ES-I3 (cell line): ENCODE data around the gene MLLT1.

Experiments used
- H3K36me3 ChIP-seq: 2 replicates; pipeline ENCODE4 v1.6.1; 2013; ENCODE audit warnings: mild to moderate bottlenecking, low read length, control low read depth, moderate library complexity; ENCODE audit not compliant: insufficient read depth
- H3K4me1 ChIP-seq: 2 replicates; pipeline ENCODE4 v1.6.1; 2013; ENCODE audit warnings: mild to moderate bottlenecking, control low read depth, low read length; ENCODE audit not compliant: insufficient read depth
- H3K9ac ChIP-seq: 2 replicates; pipeline ENCODE4 v1.6.1; 2013; ENCODE audit warnings: low read depth, mild to moderate bottlenecking, low read length, moderate library complexity
- H3K9me3 ChIP-seq: 2 replicates; pipeline ENCODE4 v1.6.1; 2013; ENCODE audit warnings: mild to moderate bottlenecking, low read length, moderate library complexity; ENCODE audit not compliant: control insufficient read depth, insufficient read depth

The MLLT1 gene

DNA sequence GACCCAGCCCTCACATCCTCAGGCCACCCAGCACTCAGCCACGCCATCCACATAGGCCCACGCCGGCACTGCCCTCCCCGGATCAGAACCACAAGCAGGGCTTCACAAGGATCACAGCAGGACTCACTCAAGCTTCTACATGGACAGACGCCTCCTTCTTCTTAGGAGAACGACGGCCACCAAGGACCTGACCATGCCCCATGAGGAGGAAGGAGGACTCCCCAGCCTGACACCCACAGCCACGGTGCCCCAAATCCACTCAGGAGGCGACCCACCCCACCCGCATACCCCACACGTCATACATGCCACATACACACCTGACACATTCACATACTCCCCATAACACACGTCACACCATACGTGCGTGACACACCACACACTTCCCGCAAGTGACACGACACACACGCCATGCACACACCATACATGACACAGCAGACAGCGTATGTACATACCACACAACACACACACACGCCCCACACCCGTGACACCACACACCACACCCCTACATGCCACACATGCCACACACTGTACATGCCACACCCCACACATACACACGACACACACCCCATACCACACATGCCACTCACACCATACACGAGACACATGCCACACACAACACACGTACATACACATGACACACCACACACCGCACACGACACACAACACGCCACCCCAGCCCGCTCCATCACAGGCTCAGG is 50.4 kb downstream of the MLLT1 start:
- H3K4me1 ChIP-seq, result no peaks in the 10 kb centered on the region; the same call in 1 of the 2 replicates
- H3K9me3 ChIP-seq, result no peaks in the 10 kb centered on the region
- no peak overlapping the region for H3K9ac ChIP-seq
- no peaks in the 10 kb centered on the region for H3K36me3 ChIP-seq

DNA sequence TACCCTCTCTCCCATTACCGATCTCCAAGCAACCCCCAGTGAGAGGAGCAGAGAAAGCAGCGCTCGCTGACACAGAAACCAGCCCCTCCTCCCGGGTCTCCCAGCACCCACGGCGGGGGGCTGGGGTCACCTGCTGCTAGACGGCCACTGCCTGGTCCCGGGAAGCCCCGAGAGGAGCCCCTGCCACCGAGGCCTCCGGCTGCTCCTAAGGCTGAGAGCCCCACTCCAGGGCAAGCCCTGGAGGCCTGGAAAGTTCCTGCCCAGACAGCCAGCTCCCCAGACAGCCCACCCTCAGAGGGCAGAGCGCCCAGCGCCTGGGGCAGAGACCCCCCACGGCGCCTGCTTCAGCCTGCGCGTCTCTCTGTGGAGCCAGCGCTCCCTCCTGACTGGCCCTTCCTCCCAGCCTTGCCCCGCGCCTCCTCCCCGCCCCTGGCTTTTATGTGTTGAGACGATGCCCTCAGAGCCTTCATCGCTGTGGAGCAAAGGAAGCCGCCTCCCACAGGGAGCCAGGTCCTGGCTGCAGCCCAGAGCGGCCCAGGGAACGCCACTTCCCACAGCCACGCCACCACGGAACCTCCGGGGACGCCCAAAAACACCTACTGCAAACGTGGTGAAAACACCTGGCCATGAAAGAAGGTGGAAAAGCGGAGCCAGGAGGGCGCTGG is 51.1 kb downstream of the MLLT1 start:
- Histone ChIP-seq H3K4me1 (no peaks in the 10 kb centered on the region), H3K9ac (no peak overlapping the region), H3K36me3 (no peaks in the 10 kb centered on the region), H3K9me3 (no peaks in the 10 kb centered on the region)

DNA sequence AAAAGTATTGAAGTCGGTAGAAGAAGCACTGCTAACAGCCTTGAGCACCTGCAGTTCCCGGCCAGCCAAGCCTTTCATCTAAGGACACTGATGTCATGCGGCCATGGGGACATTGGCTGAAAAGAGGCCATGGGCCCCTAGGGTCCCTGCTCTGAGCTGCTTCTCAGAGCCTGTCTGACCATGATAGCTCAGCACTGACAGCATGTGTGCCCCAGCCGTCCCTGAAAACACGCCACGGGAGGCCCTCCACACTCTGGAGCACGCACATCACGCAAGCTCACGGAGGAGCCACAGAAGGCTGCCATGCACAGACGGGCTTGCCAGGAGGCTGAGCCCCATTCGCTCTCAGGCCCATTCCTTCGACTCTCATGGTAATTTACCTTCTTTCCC is 51.8 kb downstream of the MLLT1 start:
- Histone ChIP-seq H3K4me1 (no peaks in the 10 kb centered on the region), H3K9ac (no peak overlapping the region), H3K9me3 (no peaks in the 10 kb centered on the region), H3K36me3 (0 out of 2 replicates have a peak, but pooled peaks cover 2% of the 10 kb centered on the region)

DNA sequence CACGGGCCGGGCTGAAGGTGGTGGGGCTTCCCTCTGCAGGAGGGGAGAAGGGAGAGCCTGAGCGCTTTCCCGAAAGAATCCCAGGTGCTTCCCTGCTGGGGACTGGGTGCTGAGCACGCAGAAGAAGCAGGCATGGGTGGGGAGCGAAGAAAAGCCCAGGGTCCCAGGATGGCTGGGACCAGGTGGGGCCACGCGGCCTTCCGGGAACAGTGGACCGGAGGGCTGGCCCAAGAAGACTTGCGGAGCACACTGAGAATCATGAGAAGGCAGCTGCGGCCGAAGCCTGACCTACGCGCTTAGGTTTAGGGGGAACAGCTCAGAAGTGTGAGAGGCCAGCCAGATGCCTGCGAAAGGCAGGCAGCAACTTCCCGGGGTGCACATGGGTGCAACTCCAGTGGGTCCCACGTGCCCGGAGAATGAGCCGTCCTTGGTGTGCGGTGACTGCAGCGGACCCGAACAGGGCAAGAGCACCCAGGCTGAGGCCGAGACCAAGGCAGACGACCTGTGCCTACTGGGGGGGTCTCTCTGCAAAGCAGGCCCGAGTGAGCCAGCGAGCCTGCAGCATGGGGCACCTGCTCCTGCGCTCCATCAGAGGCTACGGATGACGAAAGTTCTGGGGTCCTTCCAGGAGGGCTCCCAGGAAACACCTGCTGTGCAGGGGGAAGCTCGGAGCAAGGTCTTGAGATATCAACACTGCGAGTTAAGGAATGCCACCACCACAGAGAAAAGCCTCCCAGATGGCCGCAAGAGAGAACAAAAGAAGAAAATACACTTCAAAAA is 52.4 kb downstream of the MLLT1 start:
- H3K36me3 ChIP-seq, result 0 out of 2 replicates have a peak, but pooled peaks cover 2% of the 10 kb centered on the region
- H3K4me1 ChIP-seq, result no peaks in the 10 kb centered on the region
- H3K9me3 ChIP-seq, result no peaks in the 10 kb centered on the region
- no peak overlapping the region for H3K9ac ChIP-seq

GRCh38 chr19:6226444-6227155 is 53.2 kb downstream of the MLLT1 start:
- Histone ChIP-seq H3K9me3 (no peaks in the 10 kb centered on the region), H3K36me3 (0 out of 2 replicates have a peak, but pooled peaks cover 2% of the 10 kb centered on the region), H3K4me1 (no peaks in the 10 kb centered on the region), H3K9ac (no peak overlapping the region)

DNA sequence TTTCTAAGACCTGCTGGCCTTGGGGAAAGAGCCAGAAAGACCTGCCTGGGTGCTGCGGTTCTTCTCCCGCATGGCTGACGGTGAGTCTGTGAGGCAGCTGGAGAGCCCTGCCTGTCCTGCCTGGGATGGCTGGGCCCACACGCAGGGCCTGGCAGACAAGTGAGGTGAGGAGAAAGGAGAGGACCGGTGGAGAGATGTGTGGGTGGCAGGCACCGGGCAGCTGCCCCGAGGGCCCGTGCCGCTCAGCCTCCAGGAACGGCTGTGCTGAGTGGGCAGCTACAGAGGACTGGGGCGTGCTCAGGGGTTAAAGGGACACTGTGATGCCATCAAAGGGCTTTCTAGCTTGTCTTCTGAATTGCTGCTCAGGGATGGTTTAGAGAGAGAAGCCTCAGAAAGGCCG is 53.8 kb downstream of the MLLT1 start:
- H3K4me1 ChIP-seq, result no peaks in the 10 kb centered on the region
- no peaks in the 10 kb centered on the region for H3K9me3 ChIP-seq
- no peak overlapping the region for H3K9ac ChIP-seq
- 0 out of 2 replicates have a peak, but pooled peaks cover 2% of the 10 kb centered on the region for H3K36me3 ChIP-seq

- 0 out of 2 replicates have a peak, but pooled peaks cover 2% of the 10 kb centered on the region for H3K36me3 ChIP-seq
- no peaks in the 10 kb centered on the region for H3K4me1 ChIP-seq
- H3K9ac ChIP-seq, result no peak overlapping the region
- no peaks in the 10 kb centered on the region for H3K9me3 ChIP-seq
Measured at GRCh38 chr19:6225232-6225865, 54.4 kb downstream of the MLLT1 start.

- H3K4me1 ChIP-seq, result no peaks in the 10 kb centered on the region
- no peak overlapping the region for H3K9ac ChIP-seq
- H3K9me3 ChIP-seq, result no peaks in the 10 kb centered on the region
- 0 out of 2 replicates have a peak, but pooled peaks cover 2% of the 10 kb centered on the region for H3K36me3 ChIP-seq
Measured at GRCh38 chr19:6224308-6224675, 55.5 kb downstream of the MLLT1 start.

DNA sequence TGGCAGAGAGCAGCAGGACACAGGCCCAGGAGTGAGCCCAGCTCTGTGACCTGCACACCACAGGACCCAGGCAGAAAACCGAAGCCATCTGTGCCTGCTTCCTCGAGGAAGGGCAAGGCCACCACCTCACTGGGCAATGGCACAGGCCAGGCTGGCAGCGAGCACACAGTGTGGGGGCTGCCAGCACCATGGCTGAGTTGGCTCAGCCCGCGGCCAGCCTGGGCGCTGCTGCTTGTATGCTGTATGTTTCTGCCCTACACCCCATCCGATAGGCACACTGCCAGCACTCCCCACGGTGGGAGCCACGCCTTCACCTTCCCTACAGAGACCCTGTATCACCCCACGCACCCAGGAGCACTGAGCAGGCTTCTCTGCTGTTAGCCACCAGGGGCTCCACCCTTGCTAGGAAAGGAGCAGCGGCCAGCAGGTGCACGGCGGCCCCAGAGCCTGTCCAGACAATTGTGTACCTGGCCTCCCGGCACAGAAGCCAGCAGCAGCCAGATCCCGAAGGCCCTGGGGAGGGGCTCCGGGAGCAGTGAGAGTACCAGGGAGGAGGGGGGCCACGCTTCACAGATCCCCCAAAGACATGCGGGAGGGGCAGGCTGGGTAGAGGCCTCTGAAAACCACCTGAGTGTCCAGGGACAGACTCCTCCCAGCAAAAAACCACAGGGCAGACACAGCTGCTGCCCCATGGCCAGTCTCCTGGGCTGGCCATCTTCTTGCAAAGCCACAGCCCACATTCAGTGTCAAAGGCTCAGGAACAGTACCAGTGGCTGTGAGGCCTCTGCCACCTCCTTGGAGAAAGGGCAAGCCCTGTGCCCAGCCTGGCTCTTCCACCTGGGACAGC is 56.1 kb downstream of the MLLT1 start:
- Histone ChIP-seq H3K9me3 (no peaks in the 10 kb centered on the region), H3K4me1 (no peaks in the 10 kb centered on the region), H3K9ac (no peak overlapping the region), H3K36me3 (0 out of 2 replicates have a peak, but pooled peaks cover 2% of the 10 kb centered on the region)

GRCh38 chr19:6222884-6223283 is 56.9 kb downstream of the MLLT1 start:
- H3K36me3 ChIP-seq, result 0 out of 2 replicates have a peak, but pooled peaks cover 2% of the 10 kb centered on the region

GRCh38 chr19:6221878-6222746 is 57.7 kb downstream of the MLLT1 start:
- no peak overlapping the region for H3K9ac ChIP-seq
- no peaks in the 10 kb centered on the region for H3K9me3 ChIP-seq
- 0 out of 2 replicates have a peak, but pooled peaks cover 2% of the 10 kb centered on the region for H3K36me3 ChIP-seq
- peaks cover 13% of the 10 kb centered on the region; the same call in 1 of the 2 replicates for H3K4me1 ChIP-seq

More at GRCh38 chr19:6222884-6223283, 56.9 kb downstream of the MLLT1 start:
- Histone ChIP-seq H3K9me3 (no peaks in the 10 kb centered on the region), H3K4me1 (peaks cover 5% of the 10 kb centered on the region; the same call in 1 of the 2 replicates), H3K9ac (no peak overlapping the region)

DNA sequence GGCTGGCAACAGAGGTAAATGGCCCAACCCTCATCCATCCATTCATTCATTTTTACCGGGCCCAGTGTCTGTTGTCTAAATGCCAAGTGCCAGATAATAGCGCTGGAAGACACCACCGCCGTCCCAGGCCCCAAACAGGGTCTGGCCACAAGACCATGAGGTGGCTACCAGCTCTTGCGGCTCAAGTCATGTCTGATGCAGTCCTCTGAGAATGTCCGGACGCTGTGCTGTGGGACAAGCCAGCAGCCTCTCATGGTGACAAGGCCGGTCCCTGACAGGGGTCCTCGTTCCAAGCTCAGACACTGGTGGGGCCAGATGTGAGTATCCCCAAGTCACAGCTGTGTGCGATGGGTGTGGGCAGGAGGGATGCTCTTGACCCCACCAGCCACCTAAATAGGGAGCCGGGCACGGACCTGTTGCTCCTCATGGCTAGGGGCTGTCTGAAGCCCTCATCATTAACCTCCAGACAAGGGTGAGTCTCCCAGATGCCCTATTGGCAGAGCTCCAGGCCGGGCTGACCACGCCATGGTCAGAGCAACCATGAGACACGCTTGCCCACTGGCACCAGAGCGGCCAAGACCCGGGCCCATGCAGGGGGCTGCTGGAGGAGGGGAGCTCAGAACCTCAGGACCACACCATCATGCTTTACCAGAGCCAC is 58.4 kb downstream of the MLLT1 start:
- H3K4me1 ChIP-seq, result peaks cover 13% of the 10 kb centered on the region; the same call in 1 of the 2 replicates
- H3K9ac ChIP-seq, result no peak overlapping the region
- 0 out of 2 replicates have a peak, but pooled peaks cover 2% of the 10 kb centered on the region for H3K36me3 ChIP-seq
- H3K9me3 ChIP-seq, result no peaks in the 10 kb centered on the region
